Parathyroid adenoma (tissue), 2 donors: ENCODE data around the gene TCIRG1.

ENCODE experiments used
- H2AFZ ChIP-seq: fragments of 300-600 bp; sonication (generic); one replicate; pipeline ENCODE4 v1.7.0; 2017; ENCODE audit warnings: antibody characterized with exemption, mild to moderate bottlenecking
- H3K27ac ChIP-seq: fragments of 300-600 bp; sonication (generic); one replicate; pipeline ENCODE4 v1.7.0; 2017
- H3K27me3 ChIP-seq: fragments of 300-600 bp; sonication (generic); one replicate; pipeline ENCODE4 v1.7.0; 2017; ENCODE audit warnings: low read length; ENCODE audit not compliant: control insufficient read depth, insufficient read depth
- H3K36me3 ChIP-seq: fragments of 300-600 bp; sonication (generic); one replicate; pipeline ENCODE4 v1.7.0; 2017; ENCODE audit warnings: low read length; ENCODE audit not compliant: control insufficient read depth, insufficient read depth
- H3K4me1 ChIP-seq: fragments of 300-600 bp; sonication (generic); one replicate; pipeline ENCODE4 v1.7.0; 2017; ENCODE audit warnings: control low read depth
- H3K4me2 ChIP-seq: fragments of 300-600 bp; sonication (generic); one replicate; pipeline ENCODE4 v1.7.0; 2017; ENCODE audit warnings: low read length
- H3K4me3 ChIP-seq: fragments of 300-600 bp; sonication (generic); one replicate; pipeline ENCODE4 v1.7.0; 2017; ENCODE audit warnings: low read depth, low read length
- H3K79me2 ChIP-seq: fragments of 300-600 bp; sonication (generic); one replicate; pipeline ENCODE4 v1.7.0; 2017; ENCODE audit warnings: control low read depth
- H3K9ac ChIP-seq: fragments of 300-600 bp; sonication (generic); one replicate; pipeline ENCODE4 v1.7.0; 2017; ENCODE audit warnings: mild to moderate bottlenecking
- H3K9me3 ChIP-seq: fragments of 300-600 bp; sonication (generic); one replicate; pipeline ENCODE4 v1.7.0; 2017; ENCODE audit warnings: low read length; ENCODE audit not compliant: control insufficient read depth
- TF ChIP-seq, protein P1 (sequence below): fragments of 300-600 bp; sonication (generic); IDR thresholded peaks from one replicate; pipeline ENCODE4 v1.7.0; 2017; ENCODE audit warnings: antibody characterized with exemption, mild to moderate bottlenecking
- donor health status: primary hyperparathyroidism.

TCIRG1 gene

GRCh38 chr11:68008381-68009337, 30.2 kb upstream of the TCIRG1 start:
- H3K4me3 ChIP-seq: no peak overlapping the region
- H3K27ac ChIP-seq: no peak overlapping the region
- H2AFZ ChIP-seq: no peak overlapping the region
- no peaks in the 10 kb centered on the region for H3K9me3 ChIP-seq
- H3K27me3 ChIP-seq: no peaks in the 10 kb centered on the region
- no peak overlapping the region for H3K4me2 ChIP-seq
- H3K79me2 ChIP-seq: no peaks in the 10 kb centered on the region
- H3K36me3 ChIP-seq: no peaks in the 10 kb centered on the region
- H3K4me1 ChIP-seq: no peaks in the 10 kb centered on the region
- TF ChIP-seq, protein P1, sequence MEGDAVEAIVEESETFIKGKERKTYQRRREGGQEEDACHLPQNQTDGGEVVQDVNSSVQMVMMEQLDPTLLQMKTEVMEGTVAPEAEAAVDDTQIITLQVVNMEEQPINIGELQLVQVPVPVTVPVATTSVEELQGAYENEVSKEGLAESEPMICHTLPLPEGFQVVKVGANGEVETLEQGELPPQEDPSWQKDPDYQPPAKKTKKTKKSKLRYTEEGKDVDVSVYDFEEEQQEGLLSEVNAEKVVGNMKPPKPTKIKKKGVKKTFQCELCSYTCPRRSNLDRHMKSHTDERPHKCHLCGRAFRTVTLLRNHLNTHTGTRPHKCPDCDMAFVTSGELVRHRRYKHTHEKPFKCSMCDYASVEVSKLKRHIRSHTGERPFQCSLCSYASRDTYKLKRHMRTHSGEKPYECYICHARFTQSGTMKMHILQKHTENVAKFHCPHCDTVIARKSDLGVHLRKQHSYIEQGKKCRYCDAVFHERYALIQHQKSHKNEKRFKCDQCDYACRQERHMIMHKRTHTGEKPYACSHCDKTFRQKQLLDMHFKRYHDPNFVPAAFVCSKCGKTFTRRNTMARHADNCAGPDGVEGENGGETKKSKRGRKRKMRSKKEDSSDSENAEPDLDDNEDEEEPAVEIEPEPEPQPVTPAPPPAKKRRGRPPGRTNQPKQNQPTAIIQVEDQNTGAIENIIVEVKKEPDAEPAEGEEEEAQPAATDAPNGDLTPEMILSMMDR: no peak
- H3K9ac ChIP-seq: no peak overlapping the region

GRCh38 chr11:68009391-68010089, 29.3 kb upstream of the TCIRG1 start:
- Histone ChIP-seq H3K27me3 (no peaks in the 10 kb centered on the region), H3K4me3 (no peak overlapping the region), H3K27ac (peak overlapping the region; percentile 30), H3K36me3 (no peaks in the 10 kb centered on the region), H3K9ac (no peak overlapping the region), H3K4me1 (no peaks in the 10 kb centered on the region), H3K9me3 (no peaks in the 10 kb centered on the region), H3K4me2 (no peak overlapping the region), H2AFZ (peak overlapping the region; percentile 72), H3K79me2 (no peaks in the 10 kb centered on the region)
- TF ChIP-seq, protein P1: no peak

DNA sequence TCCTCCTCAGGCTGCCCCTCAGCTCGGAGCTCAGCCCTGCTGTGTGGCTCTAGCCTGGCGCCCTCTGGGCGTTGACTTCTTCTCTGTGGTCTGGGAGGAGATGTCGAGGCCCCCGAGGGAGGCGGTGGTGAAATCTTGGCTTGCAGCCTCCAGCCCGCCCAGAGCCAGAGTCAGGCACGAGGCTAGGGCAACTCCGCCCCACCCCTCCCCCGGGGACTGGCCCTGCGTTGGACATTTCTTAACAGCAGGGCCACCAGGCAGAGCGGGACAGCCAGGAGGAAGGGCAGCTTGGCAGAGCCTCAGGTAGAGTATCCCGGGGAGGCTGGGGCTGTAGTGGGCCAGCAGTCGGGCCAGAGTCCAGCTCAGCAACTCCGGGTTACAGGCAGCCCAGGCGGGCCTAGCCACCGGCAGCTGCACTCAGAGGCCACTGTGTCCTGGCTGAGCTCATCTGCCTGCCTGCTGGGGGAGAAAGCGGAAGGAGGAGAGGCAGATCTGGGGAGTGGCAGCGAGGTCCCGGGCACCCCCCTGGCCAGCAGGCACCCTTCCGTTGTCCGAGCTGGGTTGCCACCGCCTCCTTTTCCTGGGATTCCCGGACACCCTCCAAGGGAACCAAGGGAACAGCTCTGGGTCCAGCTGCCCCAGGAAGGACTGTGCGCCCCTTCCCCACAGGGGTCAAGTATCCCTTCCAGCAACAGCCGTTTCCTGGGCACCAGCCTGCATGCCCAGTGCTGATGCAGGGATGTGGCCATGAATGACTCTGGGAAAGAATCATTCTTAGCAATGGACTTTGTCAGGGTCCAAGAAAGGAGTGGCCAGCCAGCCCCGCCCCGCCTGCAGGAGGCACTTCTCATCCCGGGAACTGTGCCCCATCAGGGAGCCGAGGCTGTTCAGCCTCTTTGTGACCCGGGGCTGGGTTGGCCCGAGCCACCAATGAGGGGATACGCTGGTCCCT, 28.5 kb upstream of the TCIRG1 start, which contains the start of gene ALDH3B1:
TSS of gene ALDH3B1 (plus strand) at position 238 of the 952 bp plus-strand sequence. CDS start 4,971 bp downstream, outside the sequence.
- H3K9ac ChIP-seq: no peak within 1 kb of the TSS
- no peak within 1 kb of the TSS for H3K4me2 ChIP-seq
- no peaks in the 10 kb centered on the region for H3K4me1 ChIP-seq
- TF ChIP-seq, protein P1: no peak
- H2AFZ ChIP-seq: peak within 1 kb of the TSS; percentile 72
- no peak within 1 kb of the TSS for H3K4me3 ChIP-seq
- no peaks in the 10 kb centered on the region for H3K27me3 ChIP-seq
- no peaks in the 10 kb centered on the region for H3K79me2 ChIP-seq
- no peaks in the 10 kb centered on the region for H3K9me3 ChIP-seq
- H3K36me3 ChIP-seq: no peaks in the 10 kb centered on the region
- peak within 1 kb of the TSS; percentile 30 for H3K27ac ChIP-seq

- Histone ChIP-seq H3K4me1 (no peaks in the 10 kb centered on the region), H3K79me2 (no peaks in the 10 kb centered on the region), H3K4me3 (no peak overlapping the region), H3K9ac (no peak overlapping the region), H3K36me3 (no peaks in the 10 kb centered on the region), H3K4me2 (no peak overlapping the region), H3K27me3 (no peaks in the 10 kb centered on the region), H3K9me3 (no peaks in the 10 kb centered on the region), H3K27ac (no peak overlapping the region), H2AFZ (peak overlapping the region; percentile 72)
- TF ChIP-seq, protein P1: no peak
Observed at GRCh38 chr11:68011051-68011943, 27.5 kb upstream of the TCIRG1 start.
